AG10803 (cell line): ENCODE measurements around the gene ROR2.

Experiments
- DNase-seq: peaks from one replicate; pipeline ENCODE4 v3.0.0; 2010; ENCODE audit warnings: low read depth
- H3K4me3 ChIP-seq: 2 replicates; pipeline ENCODE4 v1.5.1; 2011; ENCODE audit warnings: mild to moderate bottlenecking, low read length, control low read depth
- TF ChIP-seq, protein P1 (sequence below): conservative IDR thresholded peaks from 2 replicates; pipeline ENCODE4 v1.5.1; 2011; ENCODE audit warnings: mild to moderate bottlenecking, low read length, control low read depth, inconsistent platforms

ROR2 gene

DNA sequence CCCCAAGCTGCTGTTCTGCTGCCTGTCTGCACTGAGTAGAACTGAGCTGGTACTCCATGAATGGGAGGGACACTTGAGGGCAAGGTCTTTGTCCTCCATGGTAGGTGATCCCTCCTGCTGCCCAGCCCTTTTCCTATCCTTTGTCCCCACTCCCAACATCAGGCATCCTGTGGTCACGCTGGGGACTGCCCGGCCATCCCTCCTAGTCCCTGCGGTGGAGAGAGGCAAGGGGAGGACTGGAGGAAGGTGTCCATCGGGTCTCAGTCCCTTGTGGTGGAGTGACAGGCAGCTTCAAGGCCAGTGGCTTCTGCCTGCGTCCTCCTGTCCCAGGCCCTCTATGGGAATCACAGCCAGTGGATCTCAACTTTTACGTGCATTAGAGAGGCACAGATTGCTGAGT, 25.9 kb downstream of the ROR2 start:
- no peak overlapping the region for H3K4me3 ChIP-seq
- TF ChIP-seq, protein P1, sequence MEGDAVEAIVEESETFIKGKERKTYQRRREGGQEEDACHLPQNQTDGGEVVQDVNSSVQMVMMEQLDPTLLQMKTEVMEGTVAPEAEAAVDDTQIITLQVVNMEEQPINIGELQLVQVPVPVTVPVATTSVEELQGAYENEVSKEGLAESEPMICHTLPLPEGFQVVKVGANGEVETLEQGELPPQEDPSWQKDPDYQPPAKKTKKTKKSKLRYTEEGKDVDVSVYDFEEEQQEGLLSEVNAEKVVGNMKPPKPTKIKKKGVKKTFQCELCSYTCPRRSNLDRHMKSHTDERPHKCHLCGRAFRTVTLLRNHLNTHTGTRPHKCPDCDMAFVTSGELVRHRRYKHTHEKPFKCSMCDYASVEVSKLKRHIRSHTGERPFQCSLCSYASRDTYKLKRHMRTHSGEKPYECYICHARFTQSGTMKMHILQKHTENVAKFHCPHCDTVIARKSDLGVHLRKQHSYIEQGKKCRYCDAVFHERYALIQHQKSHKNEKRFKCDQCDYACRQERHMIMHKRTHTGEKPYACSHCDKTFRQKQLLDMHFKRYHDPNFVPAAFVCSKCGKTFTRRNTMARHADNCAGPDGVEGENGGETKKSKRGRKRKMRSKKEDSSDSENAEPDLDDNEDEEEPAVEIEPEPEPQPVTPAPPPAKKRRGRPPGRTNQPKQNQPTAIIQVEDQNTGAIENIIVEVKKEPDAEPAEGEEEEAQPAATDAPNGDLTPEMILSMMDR = no peak
- DNase-seq = no peak

DNA sequence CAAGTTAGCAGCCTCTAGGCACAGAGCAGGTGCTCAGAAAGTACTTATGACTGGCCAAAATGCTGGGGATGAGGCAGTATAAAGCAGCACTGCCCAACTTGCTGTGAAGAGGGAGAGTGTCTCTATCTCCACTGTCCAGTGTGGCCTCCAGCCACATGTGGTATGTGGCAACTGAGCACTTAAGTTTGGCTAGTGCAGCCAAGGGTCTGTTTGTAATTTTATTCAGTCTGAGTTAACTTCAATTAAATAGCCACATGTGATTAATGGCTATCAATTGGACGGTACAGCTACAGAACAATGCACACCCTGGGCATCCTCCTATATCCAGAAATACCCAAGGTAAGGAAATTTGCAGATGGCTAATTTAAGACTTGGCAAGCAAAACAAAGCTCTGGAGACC, 26.9 kb downstream of the ROR2 start:
- peak; percentile 31 for DNase-seq
- TF ChIP-seq, protein P1 = no peak
- no peak overlapping the region for H3K4me3 ChIP-seq

DNA sequence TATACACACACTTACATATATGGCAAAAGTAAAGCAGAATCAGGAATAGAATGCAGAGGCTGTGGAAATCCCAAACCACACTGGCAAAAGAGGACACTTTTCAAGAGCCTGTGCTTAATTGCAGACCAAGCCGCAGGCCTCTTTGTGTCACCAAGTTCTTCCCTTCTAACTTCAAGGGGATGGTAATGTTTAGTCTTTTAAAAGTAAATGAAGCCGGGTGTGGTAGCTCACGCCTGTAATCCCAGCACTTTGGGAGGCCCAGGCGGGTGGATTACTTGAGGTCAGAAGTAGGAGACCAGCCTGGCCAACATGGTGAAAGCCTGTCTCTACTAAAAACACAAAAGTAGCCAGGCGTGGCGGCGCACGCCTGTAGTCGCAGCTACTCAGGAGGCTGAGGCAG, 28.7 kb downstream of the ROR2 start:
- H3K4me3 ChIP-seq = no peak overlapping the region
- DNase-seq = no peak
- TF ChIP-seq, protein P1 = no peak

DNA sequence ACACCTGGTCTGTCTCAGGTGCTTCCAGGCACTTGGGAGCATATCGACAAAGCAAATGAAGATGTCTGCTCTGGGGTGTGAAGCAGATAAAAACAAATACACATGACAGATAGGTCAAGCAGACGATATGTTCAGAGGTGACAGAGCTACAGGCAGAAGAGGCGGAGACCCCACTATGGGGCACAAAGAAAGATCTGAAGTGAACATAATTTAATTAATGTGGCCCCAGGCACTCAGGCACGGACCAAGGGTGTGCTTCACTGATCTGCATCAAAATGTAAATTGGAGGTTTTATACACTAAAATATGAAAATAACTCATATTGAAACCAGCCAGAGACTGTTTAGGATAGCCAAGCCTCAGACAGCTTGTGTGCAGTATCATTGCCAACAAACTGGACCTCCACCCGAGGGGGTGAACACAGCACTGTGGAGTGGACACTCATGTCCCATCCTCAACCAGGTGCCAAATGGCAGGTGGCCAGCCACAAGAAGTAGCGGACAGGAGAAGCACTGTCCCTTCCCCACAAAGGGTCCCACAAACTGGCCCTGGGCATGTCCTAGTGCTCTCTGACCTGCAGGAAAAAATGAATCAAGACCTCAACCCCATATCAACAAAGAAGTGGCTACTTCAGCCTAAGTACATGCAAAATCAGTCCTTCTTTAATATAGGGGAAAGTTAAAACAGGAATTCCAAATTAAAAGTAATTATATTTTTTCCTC, 29.2 kb downstream of the ROR2 start:
- H3K4me3 ChIP-seq = no peak overlapping the region
- TF ChIP-seq, protein P1 = no peak
- DNase-seq = no peak

DNA sequence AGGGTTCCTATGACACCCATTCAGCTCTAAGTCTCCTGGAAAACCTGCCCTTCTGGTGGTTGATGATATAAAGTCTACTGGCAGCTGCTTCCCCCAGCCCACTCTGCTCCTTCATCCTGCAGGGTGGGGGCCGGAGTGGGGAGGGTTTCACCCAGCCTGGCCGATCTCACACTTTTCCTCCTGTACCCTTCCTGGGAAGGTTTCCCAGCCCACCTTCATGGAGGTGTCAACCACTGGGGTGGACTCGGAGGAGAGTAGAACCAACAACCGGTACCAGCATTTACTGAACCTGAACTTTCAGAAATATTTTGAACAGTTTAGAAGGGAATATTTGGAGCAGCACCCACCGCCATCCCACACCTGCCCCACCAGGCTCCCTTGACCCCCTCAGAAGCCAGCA, 30.4 kb downstream of the ROR2 start:
- no peak for DNase-seq
- TF ChIP-seq, protein P1 = no peak
- no peak overlapping the region for H3K4me3 ChIP-seq

DNA sequence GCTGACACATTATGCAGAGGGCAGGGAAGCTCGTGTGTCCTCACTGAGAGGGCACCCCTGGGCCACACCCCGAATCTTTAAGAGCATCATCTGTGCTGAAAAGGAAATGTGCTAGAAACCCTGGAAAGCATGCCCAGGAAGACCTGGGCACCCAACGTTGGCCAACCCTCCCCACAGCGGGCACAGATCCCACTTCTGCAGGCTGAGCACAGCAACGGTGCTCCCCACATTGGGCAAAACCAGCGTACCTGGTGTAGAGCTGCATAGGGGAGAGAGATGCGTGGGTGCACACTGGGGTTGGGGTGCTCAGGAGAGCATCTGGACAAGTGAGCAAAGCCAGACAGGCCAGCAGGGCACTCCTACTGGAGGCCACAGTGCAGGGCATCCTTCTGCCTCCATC, 32.6 kb downstream of the ROR2 start:
- H3K4me3 ChIP-seq = no peak overlapping the region
- no peak for DNase-seq
- TF ChIP-seq, protein P1 = no peak

DNA sequence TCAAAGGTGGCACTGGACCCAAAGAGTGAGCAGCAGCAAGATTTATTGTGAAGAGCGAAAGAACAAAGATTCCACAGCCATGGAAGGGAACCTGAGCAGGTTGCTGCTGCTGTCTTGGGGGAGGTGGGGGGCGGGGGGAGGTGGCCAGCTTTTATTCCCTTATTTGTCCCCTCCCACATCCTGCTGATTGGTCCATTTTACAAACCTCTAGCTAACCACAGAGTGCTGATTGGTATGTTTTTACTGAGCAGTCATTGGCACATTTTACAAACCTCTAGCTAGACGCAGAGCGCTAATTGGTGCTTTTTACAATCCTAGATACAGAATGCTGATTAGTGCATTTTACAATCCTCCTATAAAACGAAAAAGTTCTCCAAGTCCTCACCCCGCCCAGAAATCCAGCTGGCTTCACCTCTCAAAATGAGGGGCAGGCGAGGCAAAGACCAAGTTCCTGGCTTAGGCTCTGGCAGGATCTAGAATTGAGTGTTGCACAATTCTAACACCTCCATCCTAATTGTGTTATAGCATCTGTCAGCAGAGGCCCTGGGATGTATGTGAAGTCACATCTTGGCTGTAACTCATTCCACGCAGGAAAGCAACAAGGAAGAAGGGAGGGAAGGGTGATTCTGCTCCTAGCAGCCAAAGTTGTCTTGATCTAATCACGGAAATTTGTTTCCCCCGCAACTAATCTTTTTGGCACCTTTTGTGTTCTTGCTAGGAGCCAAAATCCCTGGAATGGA, 34.3 kb downstream of the ROR2 start:
- no peak overlapping the region for H3K4me3 ChIP-seq
- TF ChIP-seq, protein P1 = no peak
- DNase-seq = no peak
